Mesendoderm (in vitro differentiated cells): ENCODE data around the gene ISX.

Source experiments
- DNase-seq: peaks from one replicate; pipeline ENCODE4 v3.0.0; 2013
- H2AK5ac ChIP-seq: 2 replicates; pipeline ENCODE4 v1.6.1; 2013; ENCODE audit warnings: low read length, inconsistent platforms
- H2BK120ac ChIP-seq: 2 replicates; pipeline ENCODE4 v1.6.1; 2013; ENCODE audit warnings: low read depth, mild to moderate bottlenecking, low read length, moderate library complexity, mixed read lengths
- H2BK15ac ChIP-seq: replicated peaks from 2 replicates; pipeline ENCODE4 v1.6.1; 2013; ENCODE audit warnings: low read depth, mild to moderate bottlenecking, moderate library complexity
- H2BK5ac ChIP-seq: 2 replicates; pipeline ENCODE4 v1.6.1; 2013; ENCODE audit warnings: low read length, inconsistent platforms
- H3K18ac ChIP-seq: 2 replicates; pipeline ENCODE4 v1.6.1; 2013; ENCODE audit warnings: mild to moderate bottlenecking, low read length, mixed read lengths
- H3K23ac ChIP-seq: one replicate; pipeline ENCODE4 v1.6.1; 2013; ENCODE audit warnings: low read length
- H3K27ac ChIP-seq: 2 replicates; pipeline ENCODE4 v1.5.1; 2013; ENCODE audit warnings: low read depth, mild to moderate bottlenecking, inconsistent platforms, low read length, moderate library complexity
- H3K27me3 ChIP-seq: 2 replicates; pipeline ENCODE4 v1.6.1; 2013; ENCODE audit warnings: low read length, control low read depth, mild to moderate bottlenecking, inconsistent platforms; ENCODE audit not compliant: insufficient read depth, poor library complexity
- H3K36me3 ChIP-seq: 2 replicates; pipeline ENCODE4 v1.6.1; 2013; ENCODE audit warnings: low read length, inconsistent platforms; ENCODE audit not compliant: control insufficient read depth, insufficient read depth
- H3K4ac ChIP-seq: one replicate; pipeline ENCODE4 v1.6.1; 2013; ENCODE audit warnings: low read depth, mild to moderate bottlenecking, low read length, moderate library complexity
- H3K4me1 ChIP-seq: 2 replicates; pipeline ENCODE4 v1.6.1; 2013; ENCODE audit warnings: low read depth, low read length, inconsistent platforms; ENCODE audit not compliant: control insufficient read depth
- H3K4me2 ChIP-seq: 2 replicates; pipeline ENCODE4 v1.6.1; 2013; ENCODE audit warnings: low read length
- H3K4me3 ChIP-seq: 2 replicates; pipeline ENCODE4 v1.5.1; 2013; ENCODE audit warnings: mild to moderate bottlenecking, low read length
- H3K56ac ChIP-seq: one replicate; pipeline ENCODE4 v1.6.1; 2013; ENCODE audit warnings: low read length
- H3K79me1 ChIP-seq: 2 replicates; pipeline ENCODE4 v1.6.1; 2013; ENCODE audit warnings: low read length, inconsistent platforms
- H3K79me2 ChIP-seq: 2 replicates; pipeline ENCODE4 v1.6.1; 2013; ENCODE audit warnings: mild to moderate bottlenecking, low read length; ENCODE audit not compliant: control insufficient read depth, insufficient read depth
- H3K9ac ChIP-seq: 2 replicates; pipeline ENCODE4 v1.6.1; 2013; ENCODE audit warnings: low read length, inconsistent platforms
- H4K5ac ChIP-seq: one replicate; pipeline ENCODE4 v1.6.1; 2013; ENCODE audit warnings: low read length
- H4K8ac ChIP-seq: one replicate; pipeline ENCODE4 v1.6.1; 2013; ENCODE audit warnings: low read depth, mild to moderate bottlenecking, control low read depth, low read length, moderate library complexity
- WGBS: extraction: QIAGEN DNeasy Blood & Tissue Kit; methylation state at CpG from one replicate; pipeline ENCODE4 v1.1.7; 2013; ENCODE audit warnings: low lambda C conversion rate, missing lambda C conversion rate; ENCODE audit not compliant: insufficient coverage; ENCODE audit errors: extremely low coverage; 5-methylcytosine and 5-hydroxymethylcytosine counted together

ISX gene

DNA sequence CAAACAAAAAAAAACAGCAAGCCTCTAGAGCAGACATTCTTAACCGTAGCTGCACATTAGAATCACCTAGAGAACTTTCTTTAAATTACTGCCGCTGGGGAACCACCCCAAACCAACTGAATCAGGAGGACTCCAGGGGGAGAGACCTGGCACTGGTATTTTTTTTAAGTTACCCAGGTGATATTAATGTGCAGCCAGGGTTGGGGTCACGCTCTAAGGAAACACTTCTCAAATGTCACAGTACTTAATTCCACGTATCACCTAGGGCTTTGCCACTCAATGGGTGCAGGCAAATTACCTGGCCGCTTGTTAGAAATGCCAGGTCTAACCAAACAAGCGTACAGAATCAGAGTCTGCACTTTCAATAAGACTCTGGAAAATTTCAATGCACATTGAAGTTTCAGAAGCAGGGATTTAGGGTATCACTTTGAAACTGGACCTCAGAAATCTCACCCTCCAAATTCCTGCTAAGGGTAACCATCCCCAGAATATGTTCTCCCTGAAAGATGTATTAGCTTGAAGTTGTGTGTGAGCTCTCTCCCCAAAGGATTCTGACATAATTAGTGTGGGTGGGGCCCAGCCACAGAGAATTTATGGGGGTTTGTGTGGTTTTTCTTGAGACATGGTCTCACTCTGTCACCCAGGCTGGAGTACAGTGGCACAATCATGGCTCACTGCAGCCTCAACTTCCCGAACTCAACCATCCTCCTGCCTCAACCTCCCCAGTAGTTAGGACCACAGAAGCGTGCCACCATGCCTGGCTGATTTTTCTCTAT, 12.7 kb upstream of the ISX start:
- Histone ChIP-seq H3K23ac (no peak overlapping the region), H3K4me3 (no peak overlapping the region), H4K5ac (no peak overlapping the region), H3K4me2 (no peak overlapping the region), H3K36me3 (no peaks in the 10 kb centered on the region), H3K9ac (no peak overlapping the region), H2BK5ac (no peak overlapping the region), H3K79me1 (no peaks in the 10 kb centered on the region), H3K56ac (no peak overlapping the region), H3K27me3 (no peaks in the 10 kb centered on the region), H2BK120ac (no peak overlapping the region), H4K8ac (no peak overlapping the region), H3K4me1 (no peaks in the 10 kb centered on the region), H2AK5ac (no peak overlapping the region), H3K79me2 (no peaks in the 10 kb centered on the region), H2BK15ac (no peak overlapping the region), H3K18ac (no peak overlapping the region), H3K27ac (no peak overlapping the region), H3K4ac (no peak overlapping the region)
- WGBS = no CpG with 5 or more reads among the region's 8 CpGs
- DNase-seq = no peak

- H2BK15ac ChIP-seq = no peak overlapping the region
- WGBS = no CpG with 5 or more reads among the region's 3 CpGs
Observed at GRCh38 chr22:35054064-35054463, 11.9 kb upstream of the ISX start.

DNA sequence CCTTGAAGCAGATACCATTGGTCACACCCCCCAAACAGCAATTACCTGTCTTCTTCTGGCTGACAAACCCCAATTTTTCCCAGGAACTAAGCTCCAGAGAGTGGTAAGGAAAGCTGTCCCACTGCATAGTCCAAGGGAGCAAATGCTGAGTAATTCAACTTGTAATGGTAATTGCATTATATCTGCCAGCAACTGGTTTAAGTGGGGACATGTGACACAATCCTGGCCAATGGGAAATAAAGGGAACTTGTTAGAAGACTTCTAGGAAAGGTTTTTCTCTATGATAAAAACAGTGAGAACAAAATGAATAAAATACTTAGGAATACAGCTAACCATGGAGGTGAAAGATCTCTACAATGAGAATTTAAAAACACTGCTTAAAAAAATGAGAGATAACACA, 9.5 kb upstream of the ISX start:
- H3K4me3 ChIP-seq = no peak overlapping the region
- H4K5ac ChIP-seq = no peak overlapping the region
- no peak for DNase-seq
- no peak overlapping the region for H2BK120ac ChIP-seq
- no peak overlapping the region for H4K8ac ChIP-seq
- H3K4me1 ChIP-seq = no peaks in the 10 kb centered on the region
- no peak overlapping the region for H2AK5ac ChIP-seq
- H3K9ac ChIP-seq = no peak overlapping the region
- no peak overlapping the region for H3K27ac ChIP-seq
- H3K23ac ChIP-seq = no peak overlapping the region
- no peak overlapping the region for H3K4me2 ChIP-seq
- no peak overlapping the region for H3K4ac ChIP-seq
- no peak overlapping the region for H2BK15ac ChIP-seq
- no peaks in the 10 kb centered on the region for H3K36me3 ChIP-seq
- H3K79me2 ChIP-seq = no peaks in the 10 kb centered on the region
- H3K27me3 ChIP-seq = no peaks in the 10 kb centered on the region
- no peak overlapping the region for H2BK5ac ChIP-seq
- no peak overlapping the region for H3K18ac ChIP-seq
- no peak overlapping the region for H3K56ac ChIP-seq
- no peaks in the 10 kb centered on the region for H3K79me1 ChIP-seq

More at GRCh38 chr22:35054064-35054463, 11.9 kb upstream of the ISX start:
- Histone ChIP-seq H3K27ac (no peak overlapping the region), H4K8ac (no peak overlapping the region), H3K4me2 (no peak overlapping the region), H3K56ac (no peak overlapping the region), H3K4me1 (no peaks in the 10 kb centered on the region), H3K79me1 (no peaks in the 10 kb centered on the region), H2BK120ac (no peak overlapping the region), H3K9ac (no peak overlapping the region), H2AK5ac (no peak overlapping the region), H3K23ac (no peak overlapping the region), H4K5ac (no peak overlapping the region), H3K36me3 (no peaks in the 10 kb centered on the region), H3K18ac (no peak overlapping the region), H3K27me3 (no peaks in the 10 kb centered on the region), H3K4ac (no peak overlapping the region), H2BK5ac (no peak overlapping the region), H3K79me2 (no peaks in the 10 kb centered on the region), H3K4me3 (no peak overlapping the region)
- no peak for DNase-seq

- Histone ChIP-seq H3K4me2 (no peak overlapping the region), H2BK15ac (no peak overlapping the region), H3K9ac (no peak overlapping the region), H3K4me3 (no peak overlapping the region), H3K79me1 (no peaks in the 10 kb centered on the region), H2AK5ac (no peak overlapping the region), H2BK5ac (no peak overlapping the region), H3K27ac (no peak overlapping the region), H3K4me1 (no peaks in the 10 kb centered on the region), H3K4ac (no peak overlapping the region), H4K5ac (no peak overlapping the region), H4K8ac (no peak overlapping the region), H3K56ac (no peak overlapping the region), H3K23ac (no peak overlapping the region), H3K36me3 (no peaks in the 10 kb centered on the region), H3K18ac (no peak overlapping the region), H2BK120ac (no peak overlapping the region), H3K79me2 (no peaks in the 10 kb centered on the region), H3K27me3 (no peaks in the 10 kb centered on the region)
- no CpG with 5 or more reads among the region's 1 CpG for WGBS
- no peak for DNase-seq
Observed at GRCh38 chr22:35057155-35057554, 8.8 kb upstream of the ISX start.

DNA sequence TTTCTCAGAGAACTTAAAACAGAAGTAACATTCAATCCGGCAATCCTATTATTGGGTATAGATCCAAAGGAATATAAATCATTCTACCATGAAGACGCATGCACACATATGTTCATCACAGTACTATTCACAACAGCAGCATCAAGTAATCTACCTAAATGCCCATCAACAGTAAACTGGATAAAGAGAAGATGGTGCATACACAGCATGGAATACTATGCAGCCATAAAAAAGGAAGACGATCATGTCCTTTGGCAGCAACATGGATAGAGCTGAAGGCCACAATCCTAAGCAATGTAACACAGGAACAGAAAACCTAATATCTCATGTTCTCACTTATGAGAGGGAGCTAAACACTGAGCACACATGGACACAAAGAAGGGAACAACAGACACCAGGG, 6.3 kb upstream of the ISX start:
- no peak overlapping the region for H3K56ac ChIP-seq
- no peak overlapping the region for H3K4ac ChIP-seq
- H3K27me3 ChIP-seq = no peaks in the 10 kb centered on the region
- H3K36me3 ChIP-seq = no peaks in the 10 kb centered on the region
- H2BK15ac ChIP-seq = no peak overlapping the region
- no CpG with 5 or more reads among the region's 3 CpGs for WGBS
- no peak overlapping the region for H3K23ac ChIP-seq
- H3K4me2 ChIP-seq = no peak overlapping the region
- no peak overlapping the region for H3K18ac ChIP-seq
- H3K27ac ChIP-seq = no peak overlapping the region
- no peak for DNase-seq
- no peak overlapping the region for H4K8ac ChIP-seq
- no peak overlapping the region for H3K4me3 ChIP-seq
- H3K79me1 ChIP-seq = no peaks in the 10 kb centered on the region
- H2BK120ac ChIP-seq = no peak overlapping the region
- no peak overlapping the region for H2BK5ac ChIP-seq
- H3K9ac ChIP-seq = no peak overlapping the region
- H4K5ac ChIP-seq = no peak overlapping the region
- no peak overlapping the region for H2AK5ac ChIP-seq
- no peaks in the 10 kb centered on the region for H3K79me2 ChIP-seq
- no peaks in the 10 kb centered on the region for H3K4me1 ChIP-seq

DNA sequence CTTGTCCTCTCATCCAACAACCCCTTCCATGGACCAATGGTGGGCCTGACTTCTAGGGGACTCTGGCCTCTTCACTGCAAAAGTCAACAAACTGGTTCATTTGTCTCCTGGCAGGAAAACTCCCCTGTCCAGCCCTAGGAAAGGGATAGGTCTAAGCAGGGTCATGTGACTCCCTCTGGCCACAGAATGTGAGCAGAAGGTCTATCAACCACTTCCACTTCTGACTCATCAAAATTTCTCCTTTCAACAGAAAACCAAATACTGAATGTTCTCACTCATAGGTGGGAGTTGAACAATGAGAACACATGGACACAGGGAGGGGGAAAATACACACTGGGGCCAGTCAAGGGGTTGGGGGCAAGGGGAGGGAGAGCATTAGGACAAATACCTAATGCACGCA, 1.3 kb upstream of the ISX start:
- no peak overlapping the region for H4K5ac ChIP-seq
- no peak overlapping the region for H2BK120ac ChIP-seq
- H3K4me3 ChIP-seq = no peak overlapping the region
- no peaks in the 10 kb centered on the region for H3K79me1 ChIP-seq
- no peak overlapping the region for H3K18ac ChIP-seq
- H2BK5ac ChIP-seq = no peak overlapping the region
- H3K79me2 ChIP-seq = no peaks in the 10 kb centered on the region
- no peak overlapping the region for H4K8ac ChIP-seq
- H3K27ac ChIP-seq = no peak overlapping the region
- H3K9ac ChIP-seq = no peak overlapping the region
- no peaks in the 10 kb centered on the region for H3K36me3 ChIP-seq
- H3K27me3 ChIP-seq = no peaks in the 10 kb centered on the region
- no peak for DNase-seq
- H3K23ac ChIP-seq = no peak overlapping the region
- H3K4ac ChIP-seq = no peak overlapping the region
- no peaks in the 10 kb centered on the region for H3K4me1 ChIP-seq
- no CpG with 5 or more reads among the region's 1 CpG for WGBS
- H3K4me2 ChIP-seq = no peak overlapping the region
- no peak overlapping the region for H2AK5ac ChIP-seq
- H2BK15ac ChIP-seq = no peak overlapping the region
- H3K56ac ChIP-seq = no peak overlapping the region
